ENCODE data around the gene ACP7. TPM values are rescaled to one million over a fixed set of nuclear protein-coding genes. Genes with fewer than 3 reads are reported as not detected.

ACP7 gene
- total and polyA plus RNA-seq, 9 of the 15 experiments (the other 6 are each of a cell fraction or from before 2014, with no cell fraction given): not detected

DNA sequence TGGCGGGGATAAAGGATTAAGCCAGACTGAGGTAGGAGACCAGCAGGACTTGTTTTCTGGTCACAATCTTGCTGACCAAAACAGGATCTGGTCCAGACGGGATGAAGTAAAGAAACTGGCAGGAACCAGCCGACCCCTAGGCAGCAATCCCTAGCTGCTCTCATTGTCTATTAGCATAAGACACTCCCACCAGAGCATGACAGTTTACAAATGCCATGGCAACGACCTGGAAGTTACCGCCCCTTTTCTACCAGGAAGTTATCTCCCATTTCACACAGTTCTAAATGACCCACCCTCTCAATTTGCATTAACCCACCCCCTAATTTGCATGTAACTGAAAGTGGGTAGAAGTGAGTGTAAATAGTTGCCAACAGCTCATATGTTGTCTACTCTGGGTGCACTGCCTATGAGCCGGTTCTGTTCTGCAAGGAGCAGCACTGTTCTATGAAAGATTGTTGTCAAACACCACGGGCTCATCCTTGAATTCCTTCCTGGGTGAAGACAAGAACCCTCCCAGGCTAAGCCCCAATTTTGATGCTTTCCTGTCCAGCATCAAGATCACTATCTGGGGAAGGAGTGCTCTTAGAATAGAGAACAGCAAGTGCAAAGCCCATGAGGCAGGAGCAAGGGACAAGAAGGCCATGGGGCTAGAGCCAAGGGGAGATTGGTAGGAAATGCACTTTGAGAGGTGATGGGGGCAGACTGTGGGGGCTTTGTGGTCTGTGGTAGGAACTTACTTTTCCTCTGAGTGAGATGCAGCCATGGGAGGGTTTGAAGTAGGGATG lies 37.9 kb upstream of the ACP7 start (continued):
- TF ChIP-seq, protein P1, sequence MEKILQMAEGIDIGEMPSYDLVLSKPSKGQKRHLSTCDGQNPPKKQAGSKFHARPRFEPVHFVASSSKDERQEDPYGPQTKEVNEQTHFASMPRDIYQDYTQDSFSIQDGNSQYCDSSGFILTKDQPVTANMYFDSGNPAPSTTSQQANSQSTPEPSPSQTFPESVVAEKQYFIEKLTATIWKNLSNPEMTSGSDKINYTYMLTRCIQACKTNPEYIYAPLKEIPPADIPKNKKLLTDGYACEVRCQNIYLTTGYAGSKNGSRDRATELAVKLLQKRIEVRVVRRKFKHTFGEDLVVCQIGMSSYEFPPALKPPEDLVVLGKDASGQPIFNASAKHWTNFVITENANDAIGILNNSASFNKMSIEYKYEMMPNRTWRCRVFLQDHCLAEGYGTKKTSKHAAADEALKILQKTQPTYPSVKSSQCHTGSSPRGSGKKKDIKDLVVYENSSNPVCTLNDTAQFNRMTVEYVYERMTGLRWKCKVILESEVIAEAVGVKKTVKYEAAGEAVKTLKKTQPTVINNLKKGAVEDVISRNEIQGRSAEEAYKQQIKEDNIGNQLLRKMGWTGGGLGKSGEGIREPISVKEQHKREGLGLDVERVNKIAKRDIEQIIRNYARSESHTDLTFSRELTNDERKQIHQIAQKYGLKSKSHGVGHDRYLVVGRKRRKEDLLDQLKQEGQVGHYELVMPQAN (IDR thresholded peaks at IDR 0.05; ENCODE audit: borderline replicate concordance): no peak
- TF ChIP-seq CTBP1 (IDR thresholded peaks at IDR 0.05; ENCODE audit: borderline replicate concordance): no peak
- no peak for TF ChIP-seq ZNF232 (CRISPR knock-in tag; IDR thresholded peaks at IDR 0.05)
- TF ChIP-seq, protein P2, sequence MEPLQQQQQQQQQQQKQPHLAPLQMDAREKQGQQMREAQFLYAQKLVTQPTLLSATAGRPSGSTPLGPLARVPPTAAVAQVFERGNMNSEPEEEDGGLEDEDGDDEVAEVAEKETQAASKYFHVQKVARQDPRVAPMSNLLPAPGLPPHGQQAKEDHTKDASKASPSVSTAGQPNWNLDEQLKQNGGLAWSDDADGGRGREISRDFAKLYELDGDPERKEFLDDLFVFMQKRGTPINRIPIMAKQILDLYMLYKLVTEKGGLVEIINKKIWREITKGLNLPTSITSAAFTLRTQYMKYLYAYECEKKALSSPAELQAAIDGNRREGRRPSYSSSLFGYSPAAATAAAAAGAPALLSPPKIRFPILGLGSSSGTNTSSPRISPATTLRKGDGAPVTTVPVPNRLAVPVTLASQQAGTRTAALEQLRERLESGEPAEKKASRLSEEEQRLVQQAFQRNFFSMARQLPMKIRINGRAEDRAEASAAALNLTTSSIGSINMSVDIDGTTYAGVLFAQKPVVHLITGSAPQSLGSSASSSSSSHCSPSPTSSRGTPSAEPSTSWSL (CRISPR knock-in tag; IDR thresholded peaks at IDR 0.05; ENCODE audit: borderline replicate concordance): no peak
- TF ChIP-seq, protein P3, sequence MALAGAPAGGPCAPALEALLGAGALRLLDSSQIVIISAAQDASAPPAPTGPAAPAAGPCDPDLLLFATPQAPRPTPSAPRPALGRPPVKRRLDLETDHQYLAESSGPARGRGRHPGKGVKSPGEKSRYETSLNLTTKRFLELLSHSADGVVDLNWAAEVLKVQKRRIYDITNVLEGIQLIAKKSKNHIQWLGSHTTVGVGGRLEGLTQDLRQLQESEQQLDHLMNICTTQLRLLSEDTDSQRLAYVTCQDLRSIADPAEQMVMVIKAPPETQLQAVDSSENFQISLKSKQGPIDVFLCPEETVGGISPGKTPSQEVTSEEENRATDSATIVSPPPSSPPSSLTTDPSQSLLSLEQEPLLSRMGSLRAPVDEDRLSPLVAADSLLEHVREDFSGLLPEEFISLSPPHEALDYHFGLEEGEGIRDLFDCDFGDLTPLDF (CRISPR knock-in tag; IDR thresholded peaks at IDR 0.05): no peak
- TF ChIP-seq, protein P4, sequence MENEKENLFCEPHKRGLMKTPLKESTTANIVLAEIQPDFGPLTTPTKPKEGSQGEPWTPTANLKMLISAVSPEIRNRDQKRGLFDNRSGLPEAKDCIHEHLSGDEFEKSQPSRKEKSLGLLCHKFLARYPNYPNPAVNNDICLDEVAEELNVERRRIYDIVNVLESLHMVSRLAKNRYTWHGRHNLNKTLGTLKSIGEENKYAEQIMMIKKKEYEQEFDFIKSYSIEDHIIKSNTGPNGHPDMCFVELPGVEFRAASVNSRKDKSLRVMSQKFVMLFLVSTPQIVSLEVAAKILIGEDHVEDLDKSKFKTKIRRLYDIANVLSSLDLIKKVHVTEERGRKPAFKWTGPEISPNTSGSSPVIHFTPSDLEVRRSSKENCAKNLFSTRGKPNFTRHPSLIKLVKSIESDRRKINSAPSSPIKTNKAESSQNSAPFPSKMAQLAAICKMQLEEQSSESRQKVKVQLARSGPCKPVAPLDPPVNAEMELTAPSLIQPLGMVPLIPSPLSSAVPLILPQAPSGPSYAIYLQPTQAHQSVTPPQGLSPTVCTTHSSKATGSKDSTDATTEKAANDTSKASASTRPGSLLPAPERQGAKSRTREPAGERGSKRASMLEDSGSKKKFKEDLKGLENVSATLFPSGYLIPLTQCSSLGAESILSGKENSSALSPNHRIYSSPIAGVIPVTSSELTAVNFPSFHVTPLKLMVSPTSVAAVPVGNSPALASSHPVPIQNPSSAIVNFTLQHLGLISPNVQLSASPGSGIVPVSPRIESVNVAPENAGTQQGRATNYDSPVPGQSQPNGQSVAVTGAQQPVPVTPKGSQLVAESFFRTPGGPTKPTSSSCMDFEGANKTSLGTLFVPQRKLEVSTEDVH (IDR thresholded peaks at IDR 0.05; ENCODE audit: low read depth, partially characterized antibody): peak; percentile 28

Data from K562 (cell line).